AG04450 (cell line): ENCODE measurements around the gene UNK. TPM values are rescaled to one million over a fixed set of nuclear protein-coding genes. Genes with fewer than 3 reads are reported as not detected.
"Not testable (repeated sequence)": the region's sequence is repeated elsewhere in the genome, so short reads cannot be mapped to it uniquely, and the experiment has no call there.

Experiments used
- CTCF ChIA-PET: fragments of 300-600, 350-600 bp; formaldehyde crosslinking; extraction: SDS; loops from one replicate; lab custom pipeline; 2022; ENCODE audit warnings: antibody characterized with exemption, inconsistent platforms; lab: Charles Lee
- POLR2A ChIA-PET: fragments of 350-600 bp; formaldehyde crosslinking; extraction: SDS; loops from one replicate; lab custom pipeline; 2021; ENCODE audit warnings: antibody characterized with exemption, inconsistent platforms; lab: Yijun Ruan, JAX
- DNase-seq: peaks from one replicate; pipeline ENCODE4 v3.0.0-alpha.2; 2011; ENCODE audit warnings: low read depth, low spot score
- H3K27ac ChIP-seq: one replicate; pipeline ENCODE4 v1.5.1; 2012; ENCODE audit warnings: low read depth, low read length, control low read depth
- H3K27me3 ChIP-seq: one replicate; pipeline ENCODE4 v1.6.0; 2012; ENCODE audit warnings: low read length; ENCODE audit not compliant: control insufficient read depth, insufficient read depth
- H3K4me3 ChIP-seq: 2 replicates; pipeline ENCODE4 v1.5.1; 2011; ENCODE audit warnings: mild to moderate bottlenecking, low read depth, low read length, control low read depth
- H3K9me3 ChIP-seq: 2 replicates; pipeline ENCODE4 v1.5.1; 2012; ENCODE audit warnings: low read length; ENCODE audit not compliant: control insufficient read depth, insufficient read depth
- CTCF ChIP-seq: IDR thresholded peaks from 2 replicates; pipeline ENCODE4 v1.5.1; 2011; ENCODE audit warnings: low read depth, low read length, control low read depth, inconsistent platforms
- polyA plus RNA-seq: library from polyadenylated mRNA; depleted of rRNA; stranded (reverse); fragments of >200 nt; gene quantifications from 2 replicates; pipeline ENCODE4 v1.2.3, GENCODE V29; 2011

The UNK gene
- polyA plus RNA-seq, 1 experiment: 11.4 TPM

- Histone ChIP-seq H3K27me3 (no peaks in the 10 kb centered on the region), H3K27ac (no peak overlapping the region), H3K4me3 (no peak overlapping the region), H3K9me3 (no peaks in the 10 kb centered on the region; the same call in 1 of the 2 replicates)
- POLR2A ChIA-PET: no interaction called here
- no peak for DNase-seq
- TF ChIP-seq CTCF: no peak
- CTCF ChIA-PET: interaction anchor here (1.2 kb wide), 1 partner anchor 21 kb away, joined by 3 read pairs; no protein-coding TSS in a partner anchor
Measured at GRCh38 chr17:75808905-75809621, 24.5 kb downstream of the UNK start.

- H3K9me3 ChIP-seq: no peaks in the 10 kb centered on the region; the same call in 1 of the 2 replicates
- ChIA-PET CTCF (no interaction called here), POLR2A (no interaction called here)
- no peak for TF ChIP-seq CTCF
- no peak overlapping the region for H3K4me3 ChIP-seq
- no peak for DNase-seq
- no peaks in the 10 kb centered on the region for H3K27me3 ChIP-seq
- H3K27ac ChIP-seq: no peak overlapping the region
Measured at GRCh38 chr17:75809631-75810111, 25.1 kb downstream of the UNK start.

- Histone ChIP-seq H3K9me3 (no peaks in the 10 kb centered on the region; the same call in 1 of the 2 replicates), H3K4me3 (no peak overlapping the region), H3K27ac (no peak overlapping the region), H3K27me3 (no peaks in the 10 kb centered on the region)
- DNase-seq: no peak
- TF ChIP-seq CTCF: no peak
- POLR2A ChIA-PET: no interaction called here
- CTCF ChIA-PET: no interaction called here
Measured at GRCh38 chr17:75810216-75810615, 25.6 kb downstream of the UNK start.

- H3K27me3 ChIP-seq, DNase-seq, H3K9me3 ChIP-seq, H3K27ac ChIP-seq, POLR2A ChIA-PET, CTCF ChIA-PET, H3K4me3 ChIP-seq: not testable (repeated sequence)
Measured at GRCh38 chr17:75810756-75811155, 26.1 kb downstream of the UNK start.

- TF ChIP-seq CTCF: no peak
- ChIA-PET CTCF (no interaction called here), POLR2A (no interaction called here)
- no peaks in the 10 kb centered on the region for H3K27me3 ChIP-seq
- DNase-seq: no peak
- no peak overlapping the region for H3K27ac ChIP-seq
- H3K4me3 ChIP-seq: no peak overlapping the region
- H3K9me3 ChIP-seq: no peaks in the 10 kb centered on the region; the same call in 1 of the 2 replicates
Measured at GRCh38 chr17:75811174-75811573, 26.6 kb downstream of the UNK start.
